Measurements from ENCODE around the gene GALNTL6. TPM values are rescaled to one million over a fixed set of nuclear protein-coding genes. Genes with fewer than 3 reads are reported as not detected.

GALNTL6 gene
- total and polyA plus RNA-seq, 2 donors from 2014 or later = 0.60 TPM; not detected in 1

GRCh38 chr4:172660251-172660650 lies 847.0 kb downstream of the GALNTL6 start:
- TF ChIP-seq, protein P1, sequence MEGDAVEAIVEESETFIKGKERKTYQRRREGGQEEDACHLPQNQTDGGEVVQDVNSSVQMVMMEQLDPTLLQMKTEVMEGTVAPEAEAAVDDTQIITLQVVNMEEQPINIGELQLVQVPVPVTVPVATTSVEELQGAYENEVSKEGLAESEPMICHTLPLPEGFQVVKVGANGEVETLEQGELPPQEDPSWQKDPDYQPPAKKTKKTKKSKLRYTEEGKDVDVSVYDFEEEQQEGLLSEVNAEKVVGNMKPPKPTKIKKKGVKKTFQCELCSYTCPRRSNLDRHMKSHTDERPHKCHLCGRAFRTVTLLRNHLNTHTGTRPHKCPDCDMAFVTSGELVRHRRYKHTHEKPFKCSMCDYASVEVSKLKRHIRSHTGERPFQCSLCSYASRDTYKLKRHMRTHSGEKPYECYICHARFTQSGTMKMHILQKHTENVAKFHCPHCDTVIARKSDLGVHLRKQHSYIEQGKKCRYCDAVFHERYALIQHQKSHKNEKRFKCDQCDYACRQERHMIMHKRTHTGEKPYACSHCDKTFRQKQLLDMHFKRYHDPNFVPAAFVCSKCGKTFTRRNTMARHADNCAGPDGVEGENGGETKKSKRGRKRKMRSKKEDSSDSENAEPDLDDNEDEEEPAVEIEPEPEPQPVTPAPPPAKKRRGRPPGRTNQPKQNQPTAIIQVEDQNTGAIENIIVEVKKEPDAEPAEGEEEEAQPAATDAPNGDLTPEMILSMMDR (IDR thresholded peaks at IDR 0.05; ENCODE audit: borderline replicate concordance, extremely low read depth, insufficient read depth) = no peak
- intact Hi-C loops (cut with DNase I) = no loop called here
- FAIRE-seq = no peak

DNA sequence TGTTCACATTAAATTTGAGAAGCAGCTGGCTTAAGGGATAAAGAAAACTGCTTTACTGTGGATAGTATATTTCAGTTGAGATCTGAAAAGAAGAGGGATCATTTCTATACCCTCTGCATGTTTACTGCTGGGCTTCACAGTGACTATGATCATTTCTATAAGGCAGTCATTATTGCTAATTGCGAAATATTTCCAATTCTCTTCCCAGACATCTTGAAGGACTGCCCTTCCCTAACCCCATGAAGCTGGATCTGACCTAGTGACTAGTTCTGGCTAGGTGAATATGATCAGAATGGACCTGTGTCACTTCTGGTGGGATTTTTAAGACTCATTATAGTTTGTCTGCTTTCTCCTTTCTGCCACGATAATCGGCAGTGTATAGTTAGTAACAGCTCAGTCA lies 848.9 kb downstream of the GALNTL6 start:
- Histone ChIP-seq H3K4me3 (ENCODE audit: low read length in 3 of 3) (no peak overlapping the region), H3K27ac (ENCODE audit: low read depth in 2 of 2, low read length in 2 of 2) (no peak overlapping the region), H3K9me3 (ENCODE audit: control insufficient read depth in 2 of 3, insufficient read depth in 1 of 3, low read length in 3 of 3) (no peaks in the 10 kb centered on the region), H3K27me3 (ENCODE audit: control insufficient read depth, insufficient read depth, low read length) (no peaks in the 10 kb centered on the region), H3K9ac (ENCODE audit: low read length in 3 of 3) (no peak overlapping the region), H3K4me1 (ENCODE audit: control insufficient read depth in 2 of 3, insufficient read depth in 2 of 3, low read depth in 1 of 3, low read length in 3 of 3) (no peaks in the 10 kb centered on the region), H3K36me3 (ENCODE audit: control insufficient read depth in 2 of 3, insufficient read depth in 3 of 3, low read length in 3 of 3) (no peaks in the 10 kb centered on the region)
- no peak for FAIRE-seq
- TF ChIP-seq, protein P1 (IDR thresholded peaks at IDR 0.05; ENCODE audit: borderline replicate concordance, extremely low read depth, insufficient read depth) = no peak
- DNase-seq = no peak
- intact Hi-C loops (cut with DNase I) = no loop called here

More at GRCh38 chr4:172660251-172660650, 847.0 kb downstream of the GALNTL6 start:
- H3K9me3 ChIP-seq (ENCODE audit: control insufficient read depth in 2 of 3, insufficient read depth in 1 of 3, low read length in 3 of 3) = no peaks in the 10 kb centered on the region
- no peaks in the 10 kb centered on the region for H3K36me3 ChIP-seq (ENCODE audit: control insufficient read depth in 2 of 3, insufficient read depth in 3 of 3, low read length in 3 of 3)
- H3K9ac ChIP-seq (ENCODE audit: low read length in 3 of 3) = no peak overlapping the region
- H3K4me3 ChIP-seq (ENCODE audit: low read length in 3 of 3) = no peak overlapping the region
- H3K4me1 ChIP-seq (ENCODE audit: control insufficient read depth in 2 of 3, insufficient read depth in 2 of 3, low read depth in 1 of 3, low read length in 3 of 3) = peaks cover 0 to 7% (median 3%) of the 10 kb centered on the region in 3 donors
- H3K27ac ChIP-seq (ENCODE audit: low read depth in 2 of 2, low read length in 2 of 2) = no peak overlapping the region
- DNase-seq = peak in 2 of 5 donors; percentile 13 to 29
- no peaks in the 10 kb centered on the region for H3K27me3 ChIP-seq (ENCODE audit: control insufficient read depth, insufficient read depth, low read length)

DNA sequence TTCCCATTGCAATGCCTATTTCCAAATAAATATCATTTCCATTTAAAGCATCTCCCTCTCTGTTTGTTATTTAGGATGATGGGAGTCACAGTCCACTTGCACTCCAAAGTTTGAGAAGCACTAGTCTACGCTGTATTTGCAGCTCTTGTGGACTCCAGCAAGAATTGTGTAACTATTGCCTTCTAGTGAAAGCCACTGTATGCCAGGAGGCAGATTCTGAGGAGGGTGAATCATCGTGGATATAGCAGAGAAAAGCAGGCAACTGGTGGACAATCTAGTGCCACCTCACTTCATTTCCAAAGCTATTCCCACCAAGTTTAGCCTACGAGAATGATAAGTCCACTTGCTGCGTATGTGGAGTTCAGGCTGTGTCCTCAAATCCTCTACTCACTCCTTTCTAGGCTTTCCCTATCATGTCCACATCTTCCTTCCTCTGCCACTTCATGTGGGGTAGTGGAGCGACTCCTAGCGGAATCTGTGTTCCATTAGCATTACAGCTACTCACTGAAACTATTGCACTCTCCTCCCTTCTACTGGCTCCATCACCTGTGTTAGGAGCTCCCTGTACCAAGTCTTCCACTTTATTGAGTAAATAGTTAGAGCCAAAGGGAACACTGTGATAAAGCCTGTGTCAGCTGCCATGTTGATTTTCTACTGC lies 853.6 kb downstream of the GALNTL6 start:
- Histone ChIP-seq H3K27ac (ENCODE audit: low read depth in 2 of 2, low read length in 2 of 2) (no peak overlapping the region), H3K27me3 (ENCODE audit: control insufficient read depth, insufficient read depth, low read length) (no peaks in the 10 kb centered on the region), H3K9me3 (ENCODE audit: control insufficient read depth in 2 of 3, insufficient read depth in 1 of 3, low read length in 3 of 3) (no peaks in the 10 kb centered on the region), H3K36me3 (ENCODE audit: control insufficient read depth in 2 of 3, insufficient read depth in 3 of 3, low read length in 3 of 3) (no peaks in the 10 kb centered on the region), H3K4me1 (ENCODE audit: control insufficient read depth in 2 of 3, insufficient read depth in 2 of 3, low read depth in 1 of 3, low read length in 3 of 3) (no peaks in the 10 kb centered on the region), H3K4me3 (ENCODE audit: low read length in 3 of 3) (no peak overlapping the region), H3K9ac (ENCODE audit: low read length in 3 of 3) (no peak overlapping the region)
- no peak for FAIRE-seq
- no peak for DNase-seq
- intact Hi-C loops (cut with DNase I) = no loop called here
- TF ChIP-seq, protein P1 (IDR thresholded peaks at IDR 0.05; ENCODE audit: borderline replicate concordance, extremely low read depth, insufficient read depth) = no peak

Data from kidney (tissue), 14 donors.